Karpas-422 (cell line): Measurements from ENCODE around the gene EPS8L1. TPM values are rescaled to one million over a fixed set of nuclear protein-coding genes. Genes with fewer than 3 reads are reported as not detected.

Source experiments
- DNase-seq: peaks from one replicate; pipeline ENCODE4 v3.0.0-alpha.2; 2015
- H2AFZ ChIP-seq: fragments of 200-600 bp; sonication (generic); 2 replicates; pipeline ENCODE4 v1.6.1; 2014; ENCODE audit warnings: antibody characterized with exemption, low read length, mixed read lengths
- H3K27ac ChIP-seq: fragments of 200-600 bp; sonication (generic); 2 replicates; pipeline ENCODE4 v1.5.1; 2014; ENCODE audit warnings: mild to moderate bottlenecking, low read length, moderate library complexity
- H3K27me3 ChIP-seq: fragments of 200-600 bp; sonication (generic); 2 replicates; pipeline ENCODE4 v1.6.1; 2014; ENCODE audit warnings: low read length, mixed read lengths
- H3K36me3 ChIP-seq: fragments of 200-600 bp; sonication (generic); 2 replicates; pipeline ENCODE4 v1.6.1; 2014; ENCODE audit warnings: low read length, mixed read lengths; ENCODE audit not compliant: insufficient read depth
- H3K4me1 ChIP-seq: fragments of 200-600 bp; sonication (generic); 2 replicates; pipeline ENCODE4 v1.6.1; 2014; ENCODE audit warnings: mild to moderate bottlenecking, low read length, mixed read lengths
- H3K4me2 ChIP-seq: fragments of 200-600 bp; sonication (generic); 2 replicates; pipeline ENCODE4 v1.6.1; 2014; ENCODE audit warnings: low read length, low read depth, mild to moderate bottlenecking; ENCODE audit not compliant: poor library complexity, severe bottlenecking
- H3K4me3 ChIP-seq: fragments of 200-600 bp; sonication (generic); 2 replicates; pipeline ENCODE4 v1.5.1; 2014; ENCODE audit warnings: mild to moderate bottlenecking, antibody characterized with exemption, low read length, mixed read lengths
- H3K79me2 ChIP-seq: fragments of 200-600 bp; sonication (generic); 2 replicates; pipeline ENCODE4 v1.6.1; 2014; ENCODE audit warnings: mild to moderate bottlenecking, low read length, mixed read lengths
- H3K9ac ChIP-seq: fragments of 200-600 bp; sonication (generic); 2 replicates; pipeline ENCODE4 v1.6.0; 2014; ENCODE audit warnings: low read length
- H3K9me2 ChIP-seq: fragments of 200-600 bp; sonication (generic), shearing (Covaris generic); replicated peaks from 2 replicates; pipeline ENCODE4 v1.6.0; 2014; ENCODE audit warnings: mild to moderate bottlenecking, low read length, moderate library complexity; ENCODE audit not compliant: insufficient read depth
- H3K9me3 ChIP-seq: fragments of 300-700, 200-600 bp; sonication (generic); 2 replicates; pipeline ENCODE4 v1.6.1; 2014; ENCODE audit warnings: low read length, mixed read lengths
- H4K20me1 ChIP-seq: fragments of 200-600 bp; sonication (generic); 2 replicates; pipeline ENCODE4 v1.6.1; 2014; ENCODE audit warnings: mild to moderate bottlenecking, antibody characterized with exemption, low read length, low read depth; ENCODE audit not compliant: insufficient read depth
- small RNA-seq: library from RNA; depleted of rRNA; stranded (forward); fragments of <200 nt; gene quantifications from one replicate; pipeline ENCODE3, GENCODE V24; 2014
- total RNA-seq: library from RNA; depleted of rRNA; stranded (reverse); fragments of >200 nt; shearing (Covaris generic); gene quantifications from 2 replicates; pipeline ENCODE4 v1.2.3, GENCODE V29; 2014; ENCODE audit warnings: low replicate concordance; rRNA removed

EPS8L1 gene
- total RNA-seq, 1 experiment from 2014 or later, result not detected

GRCh38 chr19:55132453-55133129, 56.9 kb downstream of the EPS8L1 start:
- H3K36me3 ChIP-seq, result no peaks in the 10 kb centered on the region
- peak overlapping the region; percentile 59 for H3K4me2 ChIP-seq
- H3K79me2 ChIP-seq, result no peaks in the 10 kb centered on the region
- H3K9me2 ChIP-seq, result no peaks in the 10 kb centered on the region
- H2AFZ ChIP-seq, result peak overlapping the region; percentile 80
- no peaks in the 10 kb centered on the region for H3K9me3 ChIP-seq
- no peak overlapping the region for H3K4me3 ChIP-seq
- H4K20me1 ChIP-seq, result no peaks in the 10 kb centered on the region
- H3K9ac ChIP-seq, result peak overlapping the region; percentile 40; the same call in 1 of the 2 replicates
- H3K27me3 ChIP-seq, result no peaks in the 10 kb centered on the region
- peak; percentile 68 for DNase-seq
- H3K27ac ChIP-seq, result no peak overlapping the region
- peaks cover 26% of the 10 kb centered on the region for H3K4me1 ChIP-seq

- Histone ChIP-seq H3K4me2 (peak overlapping the region; percentile 59), H3K36me3 (no peaks in the 10 kb centered on the region), H3K9ac (peak overlapping the region; percentile 52), H3K9me2 (no peaks in the 10 kb centered on the region), H3K9me3 (no peaks in the 10 kb centered on the region), H2AFZ (no peak overlapping the region), H3K27me3 (no peaks in the 10 kb centered on the region), H3K4me1 (peaks cover 26% of the 10 kb centered on the region), H3K79me2 (no peaks in the 10 kb centered on the region), H4K20me1 (no peaks in the 10 kb centered on the region), H3K27ac (no peak overlapping the region), H3K4me3 (no peak overlapping the region; the same call in 1 of the 2 replicates)
- DNase-seq, result peak; percentile 70
These were observed 58.2 kb downstream of the EPS8L1 start for GRCh38 chr19:55133639-55134444.

GRCh38 chr19:55134736-55135135, 59.1 kb downstream of the EPS8L1 start:
- Histone ChIP-seq H3K27ac (no peak overlapping the region), H3K36me3 (no peaks in the 10 kb centered on the region), H3K9me2 (no peaks in the 10 kb centered on the region), H2AFZ (no peak overlapping the region), H3K27me3 (no peaks in the 10 kb centered on the region), H4K20me1 (no peaks in the 10 kb centered on the region), H3K4me1 (peaks cover 26% of the 10 kb centered on the region), H3K79me2 (no peaks in the 10 kb centered on the region), H3K4me3 (no peak overlapping the region), H3K4me2 (no peak overlapping the region), H3K9me3 (no peaks in the 10 kb centered on the region), H3K9ac (no peak overlapping the region)
- no peak for DNase-seq

- Histone ChIP-seq H3K9me3 (no peaks in the 10 kb centered on the region), H3K79me2 (no peaks in the 10 kb centered on the region), H3K4me1 (peaks cover 21% of the 10 kb centered on the region), H3K4me2 (no peak overlapping the region), H3K27me3 (no peaks in the 10 kb centered on the region), H3K9ac (no peak overlapping the region), H3K4me3 (no peak overlapping the region), H4K20me1 (no peaks in the 10 kb centered on the region), H3K27ac (no peak overlapping the region), H3K9me2 (no peaks in the 10 kb centered on the region), H2AFZ (no peak overlapping the region), H3K36me3 (no peaks in the 10 kb centered on the region)
- DNase-seq, result no peak
These were observed 60.9 kb downstream of the EPS8L1 start for GRCh38 chr19:55136399-55137102.

Small RNA genes within 50 kb of the gene (small RNA-seq; reads per million reads assigned to genes)
- not detected for gene MIR7975

Other genes starting within 250 kb of the EPS8L1 start
- gene KIR2DS4, start 243.2 kb upstream of the EPS8L1 start, total RNA-seq, result not detected in 2 replicates
- not detected in 2 replicates for gene KIR3DL2, start 225.4 kb upstream of the EPS8L1 start, total RNA-seq
- not detected in 2 replicates for gene FCAR, start 201.6 kb upstream of the EPS8L1 start, total RNA-seq
- not detected in 2 replicates for gene NCR1, start 169.7 kb upstream of the EPS8L1 start, total RNA-seq
- gene NLRP7, start 128.3 kb upstream of the EPS8L1 start, total RNA-seq, result 0.11 and 0.18 TPM in 2 replicates
- gene NLRP2, start 109.5 kb upstream of the EPS8L1 start, total RNA-seq, result 28.2 and 35.0 TPM in 2 replicates
- gene GP6, start 37.6 kb upstream of the EPS8L1 start, total RNA-seq, result 0.26 TPM in 1 of 2 replicates, not detected in the other
- 16.4 and 23.8 TPM in 2 replicates for gene RDH13, start 12.7 kb upstream of the EPS8L1 start, total RNA-seq
- 81.8 and 267 TPM in 2 replicates for gene PPP1R12C, start 41.8 kb downstream of the EPS8L1 start, total RNA-seq
- 10.4 and 39.0 TPM in 2 replicates for gene TNNT1, start 73.3 kb downstream of the EPS8L1 start, total RNA-seq
- gene TNNI3, start 81.9 kb downstream of the EPS8L1 start, total RNA-seq, result 0.93 and 1.2 TPM in 2 replicates
- 2.5 and 4.2 TPM in 2 replicates for gene DNAAF3, start 90.7 kb downstream of the EPS8L1 start, total RNA-seq
- not detected in 2 replicates for gene SYT5, start 104.4 kb downstream of the EPS8L1 start, total RNA-seq
- gene PTPRH, start 133.6 kb downstream of the EPS8L1 start, total RNA-seq, result 1.4 TPM in 1 of 2 replicates, not detected in the other
- gene TMEM86B, start 152.9 kb downstream of the EPS8L1 start, total RNA-seq, result 7.8 and 9.5 TPM in 2 replicates
- 134 and 231 TPM in 2 replicates for gene PPP6R1, start 183.1 kb downstream of the EPS8L1 start, total RNA-seq
- 35.0 and 62.5 TPM in 2 replicates for gene HSPBP1, start 204.2 kb downstream of the EPS8L1 start, total RNA-seq
- 15.5 and 31.0 TPM in 2 replicates for gene BRSK1, start 208.1 kb downstream of the EPS8L1 start, total RNA-seq
- gene TMEM150B, start 249.5 kb downstream of the EPS8L1 start, total RNA-seq, result 0.61 TPM in 1 of 2 replicates, not detected in the other